Measurements from ENCODE around the gene KRT77. TPM values are rescaled to one million over a fixed set of nuclear protein-coding genes. Genes with fewer than 3 reads are reported as not detected.

Gene KRT77
- total RNA-seq, 1 donor from 2014 or later, result 2.5 TPM

- peak in 1 of 2 donors; percentile 29 for DNase-seq (ENCODE audit: extremely low spot score in 2 of 2)
- TF ChIP-seq CTCF (IDR thresholded peaks at IDR 0.05), result no peak
- TF ChIP-seq POLR2AphosphoS5 (IDR thresholded peaks at IDR 0.05; ENCODE audit: insufficient read depth in 1 of 2, low read depth in 1 of 2), result no peak
- TF ChIP-seq POLR2A (IDR thresholded peaks at IDR 0.05), result no peak
- H3K9me3 ChIP-seq, result no peaks in the 10 kb centered on the region
- no peak overlapping the region for H3K4me3 ChIP-seq
- no peaks in the 10 kb centered on the region for H3K4me1 ChIP-seq
- intact Hi-C loops (cut with DNase I), result no loop called here
- H3K27me3 ChIP-seq, result no peaks in the 10 kb centered on the region
- no peaks in the 10 kb centered on the region for H3K36me3 ChIP-seq
- H3K27ac ChIP-seq, result no peak overlapping the region
Observed at GRCh38 chr12:52641468-52641867, 61.9 kb downstream of the KRT77 start.

Other genes starting within 250 kb of the KRT77 start
- gene KRT6C, start 229.7 kb downstream of the KRT77 start, total RNA-seq, result 257 TPM
- gene KRT6A, start 210.3 kb downstream of the KRT77 start, total RNA-seq, result 7,258 TPM
- 4,247 TPM for gene KRT5, start 183.1 kb downstream of the KRT77 start, total RNA-seq
- not detected for gene KRT71, start 150.4 kb downstream of the KRT77 start, total RNA-seq
- not detected for gene KRT74, start 129.7 kb downstream of the KRT77 start, total RNA-seq
- not detected for gene KRT72, start 102.1 kb downstream of the KRT77 start, total RNA-seq
- gene KRT73, start 85.0 kb downstream of the KRT77 start, total RNA-seq, result not detected
- gene KRT2, start 51.3 kb downstream of the KRT77 start, total RNA-seq, result 2.0 TPM
- gene KRT1, start 23.1 kb downstream of the KRT77 start, total RNA-seq, result 886 TPM
- gene KRT76, start 73.8 kb upstream of the KRT77 start, total RNA-seq, result not detected
- not detected for gene KRT3, start 92.6 kb upstream of the KRT77 start, total RNA-seq
- gene KRT4, start 110.6 kb upstream of the KRT77 start, total RNA-seq, result 354 TPM
- gene KRT79, start 130.8 kb upstream of the KRT77 start, total RNA-seq, result 1.7 TPM
- gene KRT78, start 145.5 kb upstream of the KRT77 start, total RNA-seq, result 89.1 TPM
- 22.8 TPM for gene KRT8, start 201.6 kb upstream of the KRT77 start, total RNA-seq
- gene KRT18, start 245.6 kb upstream of the KRT77 start, total RNA-seq, result 93.1 TPM

Measured in vagina (tissue), 2 donors.